K562 (cell line): ENCODE results near the gene MBD3L4. TPM values are rescaled to one million over a fixed set of nuclear protein-coding genes. Genes with fewer than 3 reads are reported as not detected.

ENCODE experiments used
- ATAC-seq: fragments of 200-7000 bp; cut with Tn5 transposase; 3 replicates; pipeline ENCODE4 v1.9.1; 2020; ENCODE audit warnings: moderate library complexity
- BruUV-seq: library from RNA; stranded (reverse); fragments of 400-500 nt; replicated peaks from 2 replicates; lab custom pipeline; 2021; lab: Mats Ljungman, UMichigan
- CTCF ChIA-PET: fragments of 300-600 bp; formaldehyde crosslinking; extraction: SDS; loops from one replicate; lab custom pipeline; 2021; ENCODE audit warnings: low intra/inter-chr PET ratio; lab: Yijun Ruan, JAX
- POLR2A ChIA-PET: fragments of 300-600, 350-650 bp; sonication (Branson Sonifier 250); formaldehyde crosslinking; extraction: SDS; loops from one replicate; lab custom pipeline; 2021; ENCODE audit warnings: antibody characterized with exemption, inconsistent platforms; lab: Yijun Ruan, JAX
- DNase-seq, 4 experiments: peaks; one replicate each; pipeline versions ENCODE4 v3.0.0 to v3.0.0-alpha.2; 2011 to 2018; ENCODE audit warnings: low spot score in 3 of 4, mixed read lengths in 3 of 4; ENCODE audit errors: extremely low read depth in 1 of 4
- FAIRE-seq: peaks from 2 replicates; lab custom pipeline; 2011; peaks lifted over from hg19 to GRCh38; lab: Jason Lieb, UNC
- H2AFZ ChIP-seq: 2 replicates; pipeline ENCODE4 v1.6.0; 2011; ENCODE audit warnings: low read depth, low read length, control low read depth, inconsistent platforms
- H3K27ac ChIP-seq: fragments of 200-600 bp; 3 replicates; pipeline ENCODE4 v1.8.0; 2011; ENCODE audit warnings: low read depth, mild to moderate bottlenecking, control low read depth, inconsistent platforms, low read length, moderate library complexity, mixed read lengths; ENCODE audit errors: extremely low read depth
- H3K27me3 ChIP-seq, 2 experiments: fragments of 300-600 bp in 1 of 2; 2 replicates in 1 of 2; 3 replicates in 1 of 2; pipeline versions ENCODE4 v1.6.0 to v1.8.0; 2011; ENCODE audit warnings: inconsistent platforms in 2 of 2, low read length in 2 of 2, mild to moderate bottlenecking in 1 of 2, mixed read lengths in 1 of 2, moderate library complexity in 1 of 2; ENCODE audit not compliant: control insufficient read depth in 2 of 2, insufficient read depth in 2 of 2
- H3K36me3 ChIP-seq: fragments of 300-600 bp; 3 replicates; pipeline ENCODE4 v1.8.0; 2011; ENCODE audit warnings: mild to moderate bottlenecking, low read length, inconsistent platforms; ENCODE audit not compliant: control insufficient read depth, insufficient read depth
- H3K4me1 ChIP-seq, 2 experiments: fragments of 200-600 bp in 1 of 2; replicated peaks in 1 of 2; 2 replicates in 1 of 2; 3 replicates in 1 of 2; pipeline versions ENCODE4 v1.5.1 to v1.8.0; 2011; ENCODE audit warnings: inconsistent platforms in 2 of 2, low read length in 2 of 2, mild to moderate bottlenecking in 1 of 2, mixed read lengths in 1 of 2, moderate library complexity in 1 of 2; ENCODE audit not compliant: control insufficient read depth in 2 of 2, insufficient read depth in 2 of 2
- H3K4me2 ChIP-seq: 2 replicates; pipeline ENCODE4 v1.6.1; 2011; ENCODE audit warnings: low read length, control low read depth, inconsistent platforms, mixed read lengths; ENCODE audit not compliant: insufficient read depth
- H3K4me3 ChIP-seq: fragments of 200-600 bp; sonication (generic), shearing (Covaris generic); 2 replicates; pipeline ENCODE4 v1.5.1; 2016; ENCODE audit warnings: control low read depth, inconsistent platforms
- H3K79me2 ChIP-seq: fragments of 200-600 bp; 3 replicates; pipeline ENCODE4 v1.8.0; 2011; ENCODE audit warnings: low read length, inconsistent platforms; ENCODE audit not compliant: control insufficient read depth, insufficient read depth
- H3K9ac ChIP-seq, 2 experiments: 2 replicates each; pipeline versions ENCODE4 v1.6.0 to v1.6.1; 2011; ENCODE audit warnings: low read depth in 2 of 2, low read length in 2 of 2, control low read depth in 1 of 2, inconsistent platforms in 1 of 2, mild to moderate bottlenecking in 1 of 2, mixed read lengths in 1 of 2; ENCODE audit not compliant: insufficient read depth in 1 of 2
- H3K9me1 ChIP-seq: one replicate; pipeline ENCODE4 v1.6.0; 2011; ENCODE audit warnings: inconsistent platforms, mild to moderate bottlenecking, low read length, moderate library complexity; ENCODE audit not compliant: control insufficient read depth, insufficient read depth
- H3K9me3 ChIP-seq: replicated peaks from 2 replicates; pipeline ENCODE4 v1.5.1; 2011; ENCODE audit warnings: low read depth, low read length, inconsistent platforms; ENCODE audit not compliant: control insufficient read depth, insufficient read depth
- H4K20me1 ChIP-seq: replicated peaks from 2 replicates; pipeline ENCODE4 v1.6.1; 2011; ENCODE audit warnings: low read length, inconsistent platforms, mixed read lengths; ENCODE audit not compliant: control insufficient read depth, insufficient read depth
- CBX3 ChIP-seq, 2 experiments: IDR thresholded peaks; 1 replicate in 1 of 2; 2 replicates in 1 of 2; pipeline ENCODE4 v1.6.1; 2012; ENCODE audit warnings: inconsistent platforms in 2 of 2, low read length in 2 of 2, borderline replicate concordance in 1 of 2, control low read depth in 1 of 2
- CEBPG ChIP-seq, 3 experiments: fragments of 200-800 bp in 1 of 3; sonication (Bioruptor generic) in 1 of 3; sonication (generic) in 1 of 3; formaldehyde crosslinking in 1 of 3; IDR thresholded peaks in 2 of 3; conservative IDR thresholded peaks in 1 of 3; 2 replicates each; pipeline versions ENCODE4 v1.6.1 to v1.8.0; 2016 to 2022; ENCODE audit warnings: missing compliant biosample characterization in 2 of 3, missing genetic modification characterization in 2 of 3, mild to moderate bottlenecking in 1 of 3, missing genetic modification reagents in 1 of 3
- ETS1 ChIP-seq: conservative IDR thresholded peaks from 2 replicates; pipeline ENCODE4 v1.6.1; 2011; ENCODE audit warnings: low read depth, mild to moderate bottlenecking, low read length; ENCODE audit not compliant: control insufficient read depth
- HDAC6 ChIP-seq: IDR thresholded peaks from 2 replicates; pipeline ENCODE4 v1.6.1; 2012; ENCODE audit warnings: low read depth, mild to moderate bottlenecking, control low read depth, inconsistent platforms, low read length, moderate library complexity
- HIVEP1 ChIP-seq: fragments of 250-450 bp; sonication (Bioruptor Pico); IDR thresholded peaks from 2 replicates; pipeline ENCODE4 v1.4.0; 2020; ENCODE audit warnings: mild to moderate bottlenecking
- NBN ChIP-seq: fragments of 450-650 bp; IDR thresholded peaks from 2 replicates; pipeline ENCODE4 v1.6.1; 2016; ENCODE audit warnings: low read depth, mild to moderate bottlenecking
- NCOA4 ChIP-seq: fragments of 450-650 bp; IDR thresholded peaks from 2 replicates; pipeline ENCODE4 v1.6.1; 2018; ENCODE audit warnings: mild to moderate bottlenecking; ENCODE audit not compliant: partially characterized antibody
- POLR2AphosphoS5 ChIP-seq: IDR thresholded peaks from 2 replicates; pipeline ENCODE4 v1.6.1; 2011; ENCODE audit warnings: mild to moderate bottlenecking, low read depth, low read length, moderate library complexity; ENCODE audit not compliant: control insufficient read depth, insufficient read depth
- SIX5 ChIP-seq, 2 experiments: IDR thresholded peaks; 2 replicates each; pipeline ENCODE4 v1.6.1; 2011; ENCODE audit warnings: low read length in 2 of 2, borderline replicate concordance in 1 of 2, low read depth in 1 of 2, mild to moderate bottlenecking in 1 of 2, moderate library complexity in 1 of 2; ENCODE audit not compliant: insufficient read depth in 1 of 2
- SRSF1 ChIP-seq: fragments of 200-400 bp; formaldehyde crosslinking; IDR thresholded peaks from 2 replicates; pipeline ENCODE4 v1.6.1; 2017; ENCODE audit warnings: mild to moderate bottlenecking, low read depth, low read length, moderate library complexity
- TBL1XR1 ChIP-seq, 2 experiments: IDR thresholded peaks; 2 replicates each; pipeline ENCODE4 v1.6.1; 2012; ENCODE audit warnings: improper control_type of control experiment in 2 of 2, low read length in 2 of 2, mild to moderate bottlenecking in 1 of 2
- TRIM28 ChIP-seq: fragments of 450-650 bp; IDR thresholded peaks from 2 replicates; pipeline ENCODE4 v1.6.1; 2017
- ZBED1 ChIP-seq: IDR thresholded peaks from 2 replicates; pipeline ENCODE4 v1.6.1; 2014
- ZNF175 ChIP-seq: fragments of 200-800 bp; sonication (Bioruptor generic); IDR thresholded peaks from 2 replicates; pipeline ENCODE4 v1.6.1; 2016; ENCODE audit warnings: low read depth, mild to moderate bottlenecking, missing genetic modification characterization, missing compliant biosample characterization
- ZNF707 ChIP-seq: fragments of 250-450 bp; sonication (Bioruptor Pico); conservative IDR thresholded peaks from 2 replicates; pipeline ENCODE4 v1.8.0; 2022; ENCODE audit warnings: inconsistent platforms, mild to moderate bottlenecking, moderate library complexity
- WGBS: fragments of 100-300 bp; shearing (Covaris generic); methylation state at CpG from one replicate; pipeline ENCODE4 v1.1.6; 2016; ENCODE audit warnings: low coverage, mixed read lengths; ENCODE audit not compliant: insufficient coverage; ENCODE audit errors: missing lambda C conversion rate; 5-methylcytosine and 5-hydroxymethylcytosine counted together
- in situ Hi-C: fragments of 300-500 bp; cut with MboI; formaldehyde crosslinking; loops from 4 replicates; pipeline ENCODE4 v1.15.0; 2018; ENCODE audit warnings: inconsistent platforms, mixed read lengths
- intact Hi-C: fragments of 100-400 bp; cut with micrococcal nuclease; formaldehyde crosslinking; loops from 2 replicates; pipeline ENCODE4 v1.14.2; 2022
- polyA plus RNA-seq, 8 experiments: library from polyadenylated mRNA; depleted of rRNA in 4 of 8; stranded (reverse) in 5 of 8; unstranded in 3 of 8; fragments of >200 nt; fragmentation: Nextera tagmentation in 2 of 8; fragmentation: Illumina TruSeq in 1 of 8; extraction: Ambion mirVana in 2 of 8; extraction: Trizol in 1 of 8; gene quantifications; 2 replicates each; pipeline versions ENCODE4 v1.2.1 to v1.2.3, GENCODE V29; 2011 to 2014; ENCODE audit warnings: inconsistent platforms in 1 of 8, missing spikeins in 1 of 8
- total RNA-seq, 7 experiments: library from RNA; depleted of rRNA in 6 of 7; stranded (reverse); fragments of >200 nt in 6 of 7; fragmentation: Illumina TruSeq in 2 of 7; extraction: Trizol in 2 of 7; gene quantifications; 2 replicates each; pipeline versions ENCODE4 v1.2.1 to v1.2.3, GENCODE V29; 2011 to 2021; ENCODE audit warnings: low replicate concordance in 1 of 7
- TF ChIP-seq, protein P1 (sequence below): IDR thresholded peaks from 2 replicates; pipeline ENCODE4 v1.6.1; 2011; ENCODE audit warnings: borderline replicate concordance, low read depth, mild to moderate bottlenecking, moderate library complexity, low read length; ENCODE audit not compliant: insufficient read depth, poor library complexity, severe bottlenecking
- TF ChIP-seq, protein P2 (sequence below): fragments of 450-650 bp; formaldehyde crosslinking; IDR thresholded peaks from 2 replicates; pipeline ENCODE4 v1.4.0; 2022; ENCODE audit warnings: mild to moderate bottlenecking, moderate library complexity

MBD3L4 gene
- total and polyA plus RNA-seq, 9 of the 15 experiments (the other 6 are each of a cell fraction or from before 2014, with no cell fraction given), result not detected

GRCh38 chr19:7078008-7078407 is 38.0 kb upstream of the MBD3L4 start (continued):
- TF ChIP-seq CBX3 (IDR thresholded peaks at IDR 0.05; ENCODE audit: borderline replicate concordance in 1 of 2, low read length in 2 of 2) (peak in 1 of 2 experiments; percentile 95; a peak in 2 of 3 replicates), CEBPG (CRISPR knock-in tag; IDR thresholded peaks at IDR 0.05) (no peak), CEBPG (tag; conservative IDR thresholded peaks at IDR 0.05 in 1 of 2, IDR thresholded peaks at IDR 0.05 in 1 of 2) (0 out of 4 replicates have a peak, but pooled peaks of 1 of the 2 experiments have one; percentile 20)

- Histone ChIP-seq H3K9me1 (no peaks in the 10 kb centered on the region), H3K9ac (no peak overlapping the region), H3K27ac (no peak overlapping the region), H3K79me2 (no peaks in the 10 kb centered on the region), H3K4me3 (no peak overlapping the region), H3K36me3 (peaks cover 86% of the 10 kb centered on the region), H3K4me1 (no peaks in the 10 kb centered on the region), H4K20me1 (no peaks in the 10 kb centered on the region), H3K9me3 (peaks cover 20% of the 10 kb centered on the region), H3K4me2 (no peak overlapping the region), H3K27me3 (no peaks in the 10 kb centered on the region), H2AFZ (no peak overlapping the region)
- no TSS peak for BruUV-seq
- POLR2A ChIA-PET, result no interaction called here
- no peak for FAIRE-seq
- CTCF ChIA-PET, result no interaction called here
- ATAC-seq, result no peak
- in situ Hi-C loops (no loop called here), intact Hi-C loops (no loop called here)
- no peak for DNase-seq
- 98% methylated on average over 6 of the region's 6 CpGs for WGBS
- TF ChIP-seq ZBED1 (no peak), SIX5 (IDR thresholded peaks at IDR 0.05; ENCODE audit: borderline replicate concordance in 1 of 2, insufficient read depth in 1 of 2, low read depth in 1 of 2, low read length in 2 of 2) (no peak), HDAC6 (no peak), TRIM28 (no peak), NBN (no peak), ZNF707 (CRISPR knock-in tag) (no peak), ZNF175 (CRISPR knock-in tag) (no peak), POLR2AphosphoS5 (no peak), SRSF1 (no peak), HIVEP1 (no peak), TBL1XR1 (IDR thresholded peaks at IDR 0.05; ENCODE audit: low read length in 2 of 2) (no peak), NCOA4 (no peak), ETS1 (no peak)
- TF ChIP-seq, protein P1, sequence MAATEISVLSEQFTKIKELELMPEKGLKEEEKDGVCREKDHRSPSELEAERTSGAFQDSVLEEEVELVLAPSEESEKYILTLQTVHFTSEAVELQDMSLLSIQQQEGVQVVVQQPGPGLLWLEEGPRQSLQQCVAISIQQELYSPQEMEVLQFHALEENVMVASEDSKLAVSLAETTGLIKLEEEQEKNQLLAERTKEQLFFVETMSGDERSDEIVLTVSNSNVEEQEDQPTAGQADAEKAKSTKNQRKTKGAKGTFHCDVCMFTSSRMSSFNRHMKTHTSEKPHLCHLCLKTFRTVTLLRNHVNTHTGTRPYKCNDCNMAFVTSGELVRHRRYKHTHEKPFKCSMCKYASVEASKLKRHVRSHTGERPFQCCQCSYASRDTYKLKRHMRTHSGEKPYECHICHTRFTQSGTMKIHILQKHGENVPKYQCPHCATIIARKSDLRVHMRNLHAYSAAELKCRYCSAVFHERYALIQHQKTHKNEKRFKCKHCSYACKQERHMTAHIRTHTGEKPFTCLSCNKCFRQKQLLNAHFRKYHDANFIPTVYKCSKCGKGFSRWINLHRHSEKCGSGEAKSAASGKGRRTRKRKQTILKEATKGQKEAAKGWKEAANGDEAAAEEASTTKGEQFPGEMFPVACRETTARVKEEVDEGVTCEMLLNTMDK, result no peak
- TF ChIP-seq, protein P2, sequence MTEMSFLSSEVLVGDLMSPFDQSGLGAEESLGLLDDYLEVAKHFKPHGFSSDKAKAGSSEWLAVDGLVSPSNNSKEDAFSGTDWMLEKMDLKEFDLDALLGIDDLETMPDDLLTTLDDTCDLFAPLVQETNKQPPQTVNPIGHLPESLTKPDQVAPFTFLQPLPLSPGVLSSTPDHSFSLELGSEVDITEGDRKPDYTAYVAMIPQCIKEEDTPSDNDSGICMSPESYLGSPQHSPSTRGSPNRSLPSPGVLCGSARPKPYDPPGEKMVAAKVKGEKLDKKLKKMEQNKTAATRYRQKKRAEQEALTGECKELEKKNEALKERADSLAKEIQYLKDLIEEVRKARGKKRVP, result no peak
These were observed 36.2 kb upstream of the MBD3L4 start for GRCh38 chr19:7076151-7076550.
